Duodenal mucosa (tissue), 2 donors: ENCODE results near the gene SELENOW.
"Not testable (repeated sequence)": the region's sequence is repeated elsewhere in the genome, so short reads cannot be mapped to it uniquely, and the experiment has no call there.

Experiments used
- H3K27ac ChIP-seq: one replicate; pipeline ENCODE4 v1.7.0; 2013; ENCODE audit warnings: low read depth, low read length
- H3K27me3 ChIP-seq, 2 donors: one replicate each; pipeline ENCODE4 v1.7.0; 2013; ENCODE audit warnings: low read length in 2 of 2, control low read depth in 1 of 2; ENCODE audit not compliant: insufficient read depth in 2 of 2, control insufficient read depth in 1 of 2
- H3K36me3 ChIP-seq, 2 donors: one replicate each; pipeline ENCODE4 v1.7.0; 2013; ENCODE audit warnings: low read length in 2 of 2, control low read depth in 1 of 2; ENCODE audit not compliant: insufficient read depth in 2 of 2, control insufficient read depth in 1 of 2
- H3K4me1 ChIP-seq, 2 donors: one replicate each; pipeline ENCODE4 v1.7.0; 2013; ENCODE audit warnings: low read length in 2 of 2, control low read depth in 1 of 2; ENCODE audit not compliant: insufficient read depth in 2 of 2, control insufficient read depth in 1 of 2
- H3K4me3 ChIP-seq, 2 donors: one replicate each; pipeline ENCODE4 v1.7.0; 2013; ENCODE audit warnings: low read length in 2 of 2, low read depth in 1 of 2
- H3K9ac ChIP-seq, 2 donors: one replicate each; pipeline ENCODE4 v1.7.0; 2013; ENCODE audit warnings: low read length in 2 of 2, low read depth in 1 of 2
- H3K9me3 ChIP-seq, 2 donors: one replicate each; pipeline ENCODE4 v1.7.0; 2013; ENCODE audit warnings: low read length in 2 of 2, control low read depth in 1 of 2; ENCODE audit not compliant: control insufficient read depth in 1 of 2

The SELENOW gene

DNA sequence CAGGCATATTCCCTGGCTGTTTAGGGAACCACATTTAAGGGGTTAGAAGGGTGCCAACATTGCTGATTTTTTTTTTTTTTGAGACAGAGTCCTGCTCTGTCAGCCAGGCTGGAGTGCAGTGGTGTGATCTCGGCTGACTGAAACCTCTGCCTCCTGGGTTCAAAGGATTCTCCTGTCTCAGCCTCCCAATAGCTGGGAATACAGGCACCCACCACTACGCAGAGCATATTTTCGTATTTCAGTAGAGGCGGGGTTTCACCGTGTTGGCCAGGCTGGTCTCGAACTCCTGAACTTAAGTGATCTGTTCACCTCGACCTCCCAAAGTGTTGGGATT, 35.5 kb downstream of the SELENOW start:
- H3K27ac ChIP-seq = no peak overlapping the region

DNA sequence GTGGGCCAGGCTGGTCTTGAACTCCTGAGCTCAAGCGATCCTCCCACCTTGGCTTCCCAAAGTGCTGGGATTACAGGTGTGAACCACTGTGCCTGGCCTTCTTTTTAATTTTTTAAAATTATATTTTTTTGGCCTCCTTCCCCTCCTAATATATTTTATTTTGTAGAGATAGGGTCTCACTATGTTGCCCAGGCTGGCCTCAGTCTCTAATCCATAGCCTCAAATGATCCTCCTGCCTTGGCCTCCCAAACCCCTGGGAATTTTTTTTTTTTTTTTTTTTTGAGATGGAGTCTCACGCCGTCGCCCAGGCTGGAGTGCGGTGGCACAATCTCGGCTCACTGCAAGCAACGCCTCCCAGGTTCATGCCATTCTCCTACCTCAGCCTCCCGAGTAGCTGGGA, 37.8 kb downstream of the SELENOW start:
- not testable (repeated sequence) for H3K27ac ChIP-seq, H3K4me3 ChIP-seq, H3K9ac ChIP-seq, H3K9me3 ChIP-seq, H3K36me3 ChIP-seq, H3K4me1 ChIP-seq
- peaks cover 10 to 12% of the 10 kb centered on the region in 2 donors for H3K27me3 ChIP-seq

More for the DNA sequence above, 35.5 kb downstream of the SELENOW start:
- Histone ChIP-seq H3K4me3 (no peak overlapping the region), H3K9ac (no peak overlapping the region), H3K27me3 (no peaks in the 10 kb centered on the region), H3K9me3 (no peaks in the 10 kb centered on the region), H3K4me1 (no peaks in the 10 kb centered on the region), H3K36me3 (no peaks in the 10 kb centered on the region)

GRCh38 chr19:47818221-47818620, 39.7 kb downstream of the SELENOW start:
- H3K36me3 ChIP-seq, H3K4me3 ChIP-seq, H3K9me3 ChIP-seq, H3K4me1 ChIP-seq, H3K27ac ChIP-seq, H3K9ac ChIP-seq: not testable (repeated sequence)
- peaks cover 20 to 21% of the 10 kb centered on the region in 2 donors for H3K27me3 ChIP-seq

DNA sequence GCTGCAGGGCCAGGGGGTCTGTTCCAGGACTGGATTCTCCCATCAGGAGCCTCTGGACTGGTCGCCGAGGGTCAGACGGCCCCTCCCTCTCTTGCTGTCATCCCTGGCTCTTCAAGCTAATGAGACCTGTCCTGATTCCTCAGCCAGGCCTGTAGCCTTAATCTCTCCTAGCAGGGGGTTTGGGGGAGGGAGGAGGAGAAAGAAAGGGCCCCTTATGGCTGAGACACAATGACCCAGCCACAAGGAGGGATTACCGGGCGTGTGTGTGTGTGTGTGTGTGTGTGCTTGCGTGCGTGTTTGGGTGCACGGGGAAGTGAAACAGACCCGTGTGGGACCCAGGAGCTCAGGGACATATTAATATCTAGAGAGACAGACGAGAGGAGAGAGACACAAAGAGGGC, 41.4 kb downstream of the SELENOW start:
- Histone ChIP-seq H3K4me3 (no peak overlapping the region), H3K27me3 (peaks cover 20 to 21% of the 10 kb centered on the region in 2 donors), H3K27ac (no peak overlapping the region), H3K9me3 (no peaks in the 10 kb centered on the region), H3K4me1 (no peaks in the 10 kb centered on the region), H3K36me3 (no peaks in the 10 kb centered on the region), H3K9ac (no peak overlapping the region)

DNA sequence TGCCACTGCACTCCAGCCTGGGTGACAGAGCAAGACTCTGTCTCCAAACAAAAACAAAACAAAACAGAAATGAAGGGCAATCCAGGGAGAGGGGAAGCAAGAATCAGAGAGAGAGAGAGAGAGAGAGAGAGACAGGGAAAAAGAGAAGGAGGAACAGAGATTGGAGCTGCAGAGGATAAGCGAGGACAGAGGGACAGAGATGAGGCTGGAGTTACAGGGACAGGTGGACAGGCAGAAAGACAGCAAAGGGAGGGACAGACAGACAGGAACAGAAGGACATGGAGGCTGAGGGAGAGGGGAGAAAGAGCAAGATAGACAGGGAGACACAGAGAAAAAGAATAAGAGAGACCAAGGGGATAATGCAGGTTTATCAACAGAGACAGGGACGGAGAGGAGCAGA, 41.9 kb downstream of the SELENOW start:
- H3K9me3 ChIP-seq = no peaks in the 10 kb centered on the region
- peaks cover 20 to 21% of the 10 kb centered on the region in 2 donors for H3K27me3 ChIP-seq
- H3K9ac ChIP-seq = no peak overlapping the region
- H3K4me1 ChIP-seq = no peaks in the 10 kb centered on the region
- H3K4me3 ChIP-seq = no peak overlapping the region
- H3K27ac ChIP-seq = no peak overlapping the region
- H3K36me3 ChIP-seq = no peaks in the 10 kb centered on the region

DNA sequence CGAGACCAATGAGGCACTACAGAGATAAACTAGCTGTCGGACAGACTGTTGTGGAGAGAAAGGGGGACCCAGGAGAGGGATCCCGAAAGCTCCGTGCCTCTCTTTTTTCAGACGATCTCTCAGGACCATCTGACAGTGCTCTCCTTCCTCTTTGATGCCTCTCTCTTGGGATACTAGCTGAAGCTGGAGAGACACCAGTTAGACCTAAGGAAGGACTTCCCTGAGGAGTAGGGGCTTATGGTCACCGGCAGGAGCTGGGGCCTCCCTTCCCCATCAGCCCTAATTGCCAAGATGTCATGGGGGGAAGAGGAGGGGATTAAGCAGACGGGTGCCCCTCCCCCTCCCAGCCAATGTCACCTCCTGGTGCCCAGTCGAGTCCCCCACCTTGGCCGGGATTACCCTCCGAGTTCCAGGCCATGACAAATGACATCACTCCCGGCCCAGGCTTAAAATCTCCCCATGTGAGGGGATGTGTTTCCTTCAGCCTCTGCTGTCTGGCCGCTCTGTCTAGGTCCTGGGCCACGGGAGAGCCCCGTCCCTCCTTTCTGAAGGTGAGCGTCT, 43.0 kb downstream of the SELENOW start, which contains the start of gene CRX:
CRX (plus strand) TSS at position 478 of the 561 bp plus-strand sequence. CDS start 12,507 bp downstream, outside the sequence.
- Histone ChIP-seq H3K9me3 (peaks cover 0 to under 1% of the 10 kb centered on the region in 2 donors), H3K9ac (no peak within 1 kb of the TSS), H3K4me3 (no peak within 1 kb of the TSS), H3K27ac (no peak within 1 kb of the TSS), H3K36me3 (no peaks in the 10 kb centered on the region), H3K27me3 (peaks cover 20 to 21% of the 10 kb centered on the region in 2 donors), H3K4me1 (no peaks in the 10 kb centered on the region)

- Histone ChIP-seq H3K27ac (no peak overlapping the region), H3K4me3 (no peak overlapping the region), H3K27me3 (peaks cover 18 to 21% of the 10 kb centered on the region in 2 donors), H3K4me1 (no peaks in the 10 kb centered on the region), H3K36me3 (no peaks in the 10 kb centered on the region), H3K9ac (no peak overlapping the region), H3K9me3 (peaks cover 0 to 5% of the 10 kb centered on the region in 2 donors)
Observed at GRCh38 chr19:47824396-47824795, 45.9 kb downstream of the SELENOW start.

DNA sequence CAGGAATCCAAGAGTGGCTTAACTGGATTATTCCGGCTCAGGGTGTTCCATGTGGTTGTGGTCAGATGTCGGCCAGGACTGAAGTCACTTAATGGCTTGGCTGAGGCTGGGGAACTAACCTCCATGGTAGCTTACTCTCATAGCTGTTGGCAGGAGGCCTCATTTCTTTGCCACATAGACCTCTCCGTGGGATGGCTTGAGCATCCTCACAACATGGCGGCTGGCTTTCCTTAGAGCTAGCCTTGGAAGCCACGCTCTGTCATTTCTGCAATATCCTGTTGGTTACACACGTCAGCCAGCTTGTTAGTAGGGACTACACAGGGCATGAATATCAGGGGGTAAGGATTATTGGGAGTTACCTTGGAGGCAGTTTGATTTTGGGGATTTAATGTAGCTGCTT, 48.3 kb downstream of the SELENOW start:
- no peak overlapping the region for H3K9ac ChIP-seq
- peaks cover 0 to 5% of the 10 kb centered on the region in 2 donors for H3K9me3 ChIP-seq
- H3K36me3 ChIP-seq = no peaks in the 10 kb centered on the region
- H3K4me3 ChIP-seq = no peak overlapping the region
- no peaks in the 10 kb centered on the region for H3K4me1 ChIP-seq
- H3K27ac ChIP-seq = no peak overlapping the region
- H3K27me3 ChIP-seq = peaks cover 3 to 10% of the 10 kb centered on the region in 2 donors

- Histone ChIP-seq H3K27ac (no peak overlapping the region), H3K9ac (no peak overlapping the region), H3K9me3 (no peaks in the 10 kb centered on the region), H3K36me3 (no peaks in the 10 kb centered on the region), H3K4me3 (no peak overlapping the region), H3K4me1 (no peaks in the 10 kb centered on the region), H3K27me3 (peaks cover 0 to 4% of the 10 kb centered on the region in 2 donors)
Observed at GRCh38 chr19:47832723-47833122, 54.2 kb downstream of the SELENOW start.
